IPS-11a (cell line): ENCODE results near the gene CYP26B1.
"Not testable (repeated sequence)": the region's sequence is repeated elsewhere in the genome, so short reads cannot be mapped to it uniquely, and the experiment has no call there.

Source experiments
- H3K4me3 ChIP-seq: one replicate; pipeline ENCODE4 v1.5.1; 2013; ENCODE audit warnings: low read depth, low read length, control low read depth

The CYP26B1 gene

DNA sequence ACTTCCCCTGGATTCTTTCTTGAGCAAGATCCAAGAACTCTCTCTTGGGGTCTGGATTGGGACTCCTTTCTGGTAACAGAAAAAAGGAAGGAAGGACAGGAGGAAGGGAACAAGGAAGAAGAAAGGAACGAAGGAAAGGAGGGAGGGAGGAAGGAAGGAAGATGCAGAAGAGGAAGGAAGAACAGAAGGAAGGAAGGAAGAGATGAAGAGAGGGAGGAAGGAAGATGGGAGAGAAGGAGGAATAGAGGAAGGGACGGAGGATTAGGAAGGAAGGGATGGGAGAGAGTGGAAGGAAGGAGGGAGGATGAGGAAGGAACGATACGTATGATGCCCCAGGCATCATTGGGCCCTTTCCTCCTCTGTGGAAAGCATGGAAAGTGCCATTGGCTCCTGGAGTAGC is 58.6 kb downstream of the CYP26B1 start:
- H3K4me3 ChIP-seq, result no peak overlapping the region

DNA sequence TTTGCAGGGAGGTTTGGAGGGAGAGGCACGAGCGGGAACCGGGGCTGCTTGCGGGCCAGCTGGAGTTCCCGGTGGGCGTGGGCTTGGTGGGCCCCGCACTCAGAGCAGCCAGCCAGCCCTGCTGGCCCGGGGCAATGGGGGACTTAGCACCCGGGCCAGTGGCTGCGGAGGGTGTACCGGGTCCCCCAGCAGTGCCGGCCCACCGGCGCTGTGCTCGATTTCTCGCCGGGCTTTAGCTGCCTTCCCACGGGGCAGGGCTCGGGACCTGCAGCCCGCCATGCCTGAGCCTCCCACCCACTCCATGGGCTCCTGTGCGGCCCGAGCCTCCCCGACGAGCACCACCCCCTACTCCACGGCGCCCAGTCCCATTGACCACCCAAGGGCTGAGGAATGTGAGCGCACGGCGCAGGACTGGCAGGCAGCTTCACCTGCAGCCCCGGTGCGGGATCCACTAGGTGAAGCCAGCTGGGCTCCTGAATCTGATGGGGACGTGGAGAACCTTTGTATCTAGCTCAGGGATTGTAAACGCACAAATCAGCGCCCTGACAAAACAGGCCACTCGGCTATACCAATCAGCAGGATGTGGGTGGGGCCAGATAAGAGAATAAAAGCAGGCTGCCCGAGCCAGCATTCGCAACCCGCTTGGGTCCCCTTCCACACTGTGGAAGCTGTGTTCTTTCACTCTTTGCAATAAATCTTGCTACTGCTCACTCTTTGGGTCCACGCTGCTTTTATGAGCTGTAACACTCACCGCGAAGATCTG is 60.6 kb downstream of the CYP26B1 start:
- not testable (repeated sequence) for H3K4me3 ChIP-seq

DNA sequence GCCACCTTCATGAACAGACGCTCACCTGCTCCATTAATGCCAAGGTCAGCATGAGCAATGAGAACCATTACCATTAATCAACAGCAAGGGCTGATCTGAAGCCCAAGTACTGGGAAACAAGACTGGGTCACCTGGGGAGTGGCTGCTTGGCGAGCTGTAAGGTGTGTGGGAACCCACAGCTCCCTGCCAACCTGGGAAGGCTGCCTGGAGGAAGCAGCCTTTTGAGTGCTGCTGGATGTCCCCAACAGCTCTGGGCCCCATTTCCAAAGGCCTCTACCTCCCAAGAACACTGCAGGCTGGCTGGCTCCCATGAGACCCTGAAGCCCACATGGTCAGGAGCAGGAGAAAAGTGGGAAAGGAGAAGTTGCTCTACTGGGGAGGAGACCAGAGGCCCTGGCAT is 62.1 kb downstream of the CYP26B1 start:
- no peak overlapping the region for H3K4me3 ChIP-seq

DNA sequence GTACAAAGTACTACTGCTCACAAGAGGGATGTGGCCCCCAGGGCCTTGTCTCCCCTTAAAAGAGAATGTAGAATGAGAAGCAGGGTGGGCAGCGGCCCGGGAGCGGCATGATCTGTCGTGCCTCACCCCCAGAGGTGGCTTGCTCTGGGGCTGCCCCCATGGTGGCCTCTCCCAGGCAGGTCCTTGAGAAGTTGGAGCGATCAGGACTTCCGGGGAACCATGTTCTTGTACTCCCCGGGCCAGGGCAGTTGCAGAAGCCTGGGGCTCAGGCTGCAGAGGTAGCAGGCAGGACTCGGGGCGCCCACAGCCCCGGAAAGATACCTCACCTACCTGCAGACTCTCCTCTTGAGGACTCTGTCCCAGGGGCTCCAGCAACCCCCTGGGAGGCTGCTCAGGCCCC is 62.6 kb downstream of the CYP26B1 start:
- H3K4me3 ChIP-seq, result no peak overlapping the region

GRCh38 chr2:72084584-72084976 is 63.1 kb downstream of the CYP26B1 start:
- no peak overlapping the region for H3K4me3 ChIP-seq

DNA sequence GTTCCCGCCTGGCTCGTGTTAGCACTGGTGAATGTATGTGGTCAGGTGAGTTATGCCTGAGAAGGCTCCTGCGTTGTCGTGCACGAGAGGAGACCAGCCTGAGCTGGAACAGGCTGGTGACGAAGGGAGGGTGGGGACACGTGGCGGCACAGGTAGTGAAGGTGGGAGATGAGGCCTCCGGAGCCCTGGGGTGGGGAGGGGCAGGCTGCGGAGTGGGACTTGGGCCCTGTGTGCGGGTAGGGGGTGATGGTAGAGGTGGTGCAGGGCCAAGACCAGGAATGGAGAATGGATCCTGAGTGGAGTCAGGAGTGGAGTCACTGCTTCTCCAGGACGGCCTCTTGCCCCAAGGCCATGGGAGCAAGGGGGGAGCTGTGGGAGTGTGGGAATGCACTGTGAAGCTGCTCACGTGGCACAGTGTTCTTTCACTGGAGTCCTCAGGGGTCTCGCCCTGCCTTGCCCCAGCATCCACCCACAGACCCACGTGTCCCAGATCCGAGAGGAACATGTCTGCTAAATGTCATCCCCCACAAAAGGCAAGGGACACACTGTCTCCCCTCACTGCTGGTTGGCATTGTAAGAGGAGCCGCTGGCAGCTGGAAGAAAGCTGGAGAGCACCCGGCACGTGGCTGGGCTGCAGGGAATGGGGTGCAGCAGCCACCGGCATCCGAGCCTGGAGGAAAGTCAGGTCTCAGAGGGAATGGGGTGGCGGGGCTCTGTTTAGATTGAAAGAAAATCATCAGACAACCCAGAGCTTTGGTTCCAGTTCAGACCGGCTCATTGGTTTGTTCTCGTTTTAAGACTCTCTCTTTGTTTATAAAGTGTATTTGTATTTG is 63.7 kb downstream of the CYP26B1 start:
- H3K4me3 ChIP-seq, result no peak overlapping the region

DNA sequence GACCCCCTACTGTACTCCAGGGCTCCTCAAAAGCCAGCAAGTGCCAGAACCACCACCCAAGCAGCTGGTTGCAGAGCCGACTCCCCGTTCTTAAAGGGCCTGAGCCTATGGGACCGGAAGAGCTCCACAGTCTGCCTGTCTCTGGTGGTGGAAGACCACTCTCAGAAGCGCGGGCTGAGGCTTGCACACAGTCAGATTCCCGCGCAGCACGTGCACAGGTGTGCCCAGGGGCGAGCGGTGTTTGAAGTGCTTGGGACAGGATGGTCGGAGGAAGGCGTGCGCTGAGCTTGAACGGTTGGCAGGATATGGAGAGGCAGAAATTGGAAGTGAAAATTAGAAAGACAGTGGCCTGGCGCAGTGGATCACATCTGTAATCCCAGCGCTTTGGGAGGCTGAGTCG is 64.8 kb downstream of the CYP26B1 start:
- H3K4me3 ChIP-seq, result no peak overlapping the region

DNA sequence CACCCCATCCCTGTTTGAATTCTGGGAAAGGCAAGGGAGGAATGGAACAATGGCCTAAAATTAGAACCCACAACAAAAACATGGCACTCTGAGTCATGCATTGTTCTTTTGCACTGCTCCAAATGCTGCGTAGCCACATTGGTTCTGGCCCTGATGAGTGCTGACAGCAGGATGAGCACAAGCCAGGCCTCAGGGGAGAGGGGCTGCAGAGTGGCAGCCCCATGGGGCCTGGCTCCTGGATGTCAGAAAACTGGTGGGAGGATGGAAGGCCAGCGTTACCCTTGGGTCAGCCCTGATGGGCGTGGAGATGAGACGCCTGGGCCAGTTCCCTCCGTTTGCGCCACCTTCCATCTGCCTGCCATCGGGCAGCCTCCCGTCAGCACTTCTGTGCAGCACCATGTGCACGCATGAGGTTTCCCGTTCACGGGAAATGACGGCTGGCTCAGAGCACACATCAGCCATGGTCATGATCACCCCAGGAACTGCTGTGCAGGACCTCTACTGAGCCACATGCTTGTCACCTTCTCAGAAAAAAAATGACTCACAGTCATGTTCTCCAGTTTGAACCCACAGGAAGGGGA is 65.6 kb downstream of the CYP26B1 start:
- H3K4me3 ChIP-seq, result no peak overlapping the region

DNA sequence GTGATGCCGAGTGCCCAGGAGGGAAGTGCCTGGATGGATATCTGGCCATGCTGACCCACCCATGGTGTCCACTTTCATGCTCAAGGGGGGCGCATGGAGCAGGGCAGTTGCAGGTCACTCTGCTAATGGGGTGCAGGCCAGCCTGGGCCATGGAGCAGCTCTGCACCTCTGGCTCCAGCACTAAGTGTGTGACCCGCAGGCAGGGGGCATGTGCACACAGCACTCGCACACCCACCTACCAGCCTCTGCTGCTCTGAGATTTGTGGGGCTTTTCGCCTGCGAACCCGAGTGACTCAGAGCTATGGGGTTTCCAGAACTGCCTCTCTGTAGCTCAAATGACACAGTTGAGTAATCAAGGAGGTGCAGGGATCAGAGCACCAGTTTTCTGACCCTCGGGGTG is 66.2 kb downstream of the CYP26B1 start:
- no peak overlapping the region for H3K4me3 ChIP-seq

- H3K4me3 ChIP-seq, result no peak overlapping the region
These were observed 67.1 kb downstream of the CYP26B1 start for GRCh38 chr2:72080286-72081145.
